ENCODE measurements around the gene MAT2A.
"Not testable (repeated sequence)": the region's sequence is repeated elsewhere in the genome, so short reads cannot be mapped to it uniquely, and the experiment has no call there.

MAT2A gene

DNA sequence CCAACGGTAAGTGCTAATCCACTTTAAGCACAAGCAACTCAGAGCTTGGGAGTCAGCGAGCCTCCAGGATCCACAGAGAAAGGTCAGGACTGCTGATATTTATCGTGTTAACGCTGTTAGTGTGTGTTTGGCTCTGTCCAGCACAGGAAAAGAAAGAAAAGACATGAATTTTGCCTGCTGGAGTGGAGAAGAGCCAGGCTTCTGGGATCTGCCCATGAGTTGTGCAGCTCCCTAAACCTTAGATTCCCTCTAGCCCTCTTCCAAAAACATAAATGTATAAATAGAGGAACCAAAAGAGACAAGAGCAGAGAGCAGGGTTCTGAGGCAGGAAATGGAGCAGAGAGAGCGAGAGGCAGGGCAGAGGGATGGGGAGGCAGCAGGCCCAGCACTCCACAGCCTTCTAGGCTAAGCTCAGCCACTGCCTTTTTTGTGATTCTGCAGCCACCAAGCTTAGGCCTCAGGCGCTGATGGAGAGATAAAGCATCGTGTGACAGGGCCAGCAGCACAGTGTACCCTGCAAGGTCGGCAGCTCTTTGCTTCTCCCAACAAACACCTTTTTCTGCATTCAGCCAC is 14.5 kb upstream of the MAT2A start:
- no peak for DNase-seq (ENCODE audit: low spot score)

DNA sequence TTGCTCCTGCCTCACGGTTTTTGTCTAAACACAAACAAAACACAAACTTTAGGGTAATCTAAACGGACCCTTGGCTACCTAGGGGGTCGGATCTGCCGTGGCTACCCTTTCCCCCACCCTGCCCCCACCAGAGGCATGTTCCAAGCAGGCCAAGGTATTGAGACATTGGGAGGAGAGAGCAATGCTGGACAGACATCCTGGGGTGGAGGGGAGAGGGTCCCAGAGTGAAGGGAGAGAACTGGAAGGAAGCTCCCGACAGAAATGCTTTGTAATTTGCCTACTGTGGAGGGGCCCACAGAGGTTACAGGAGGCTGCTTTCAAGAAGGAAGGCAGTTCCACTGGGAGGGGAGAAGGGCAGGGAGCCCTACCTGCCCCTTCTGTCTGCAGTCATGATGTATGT is 13.9 kb upstream of the MAT2A start:
- no peak for DNase-seq (ENCODE audit: low spot score)

DNA sequence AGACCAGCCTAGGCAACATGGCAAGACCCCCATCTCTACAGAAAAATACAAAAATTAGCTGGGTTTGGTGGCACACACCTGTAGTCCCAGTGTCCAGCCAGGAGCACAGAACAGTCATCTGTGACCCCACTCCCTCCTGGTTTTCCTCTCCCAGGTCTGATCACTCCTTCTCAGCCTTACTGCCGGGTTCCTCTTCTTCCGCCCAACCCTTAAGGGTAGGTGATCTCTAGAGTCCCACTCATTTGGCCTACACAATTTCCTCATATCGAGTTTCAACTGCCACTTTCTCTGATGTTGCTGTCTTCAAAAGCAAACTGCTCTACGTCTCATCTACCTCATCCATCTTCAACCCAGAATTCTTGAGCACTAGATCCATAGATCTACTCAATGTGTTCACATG is 13.4 kb upstream of the MAT2A start:
- DNase-seq (ENCODE audit: low spot score), result no peak

DNA sequence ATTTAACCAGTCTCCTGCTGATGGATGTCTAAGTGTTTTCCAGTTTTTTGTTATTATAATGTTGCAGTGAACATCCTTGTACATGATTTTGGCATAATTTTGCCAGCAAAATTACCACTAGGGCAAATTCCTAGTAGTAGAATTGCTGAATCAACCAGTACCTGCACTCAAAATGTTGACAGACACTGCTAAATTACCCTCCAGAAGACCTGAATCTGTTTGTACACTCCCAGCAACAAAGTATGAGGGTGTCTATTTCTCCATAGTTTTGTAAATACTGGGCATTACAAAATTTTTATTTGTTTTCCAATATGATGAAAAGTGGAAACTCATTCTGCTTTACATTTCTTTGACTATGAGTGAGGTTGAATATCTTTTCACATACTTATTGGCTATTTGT is 11.2 kb upstream of the MAT2A start:
- DNase-seq (ENCODE audit: low spot score), result no peak

DNA sequence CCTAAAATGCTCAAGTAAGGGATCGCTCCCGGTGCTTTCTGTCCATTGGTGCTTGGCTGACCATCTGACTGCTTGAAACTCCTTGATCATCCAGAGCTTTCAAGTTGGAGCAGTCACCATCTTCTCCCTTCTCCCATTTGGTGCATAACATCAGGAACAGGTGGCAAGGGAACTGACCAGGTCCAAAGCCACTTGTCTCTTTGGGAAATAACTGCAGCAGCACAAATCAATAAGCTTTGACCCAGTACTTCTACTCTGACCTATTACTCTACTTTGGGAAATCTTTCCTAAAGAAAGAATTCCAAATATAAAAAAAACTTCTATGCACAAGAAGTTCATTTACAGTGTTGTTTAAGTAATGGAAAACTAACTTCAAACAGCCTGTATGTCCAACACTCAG is 10.6 kb upstream of the MAT2A start:
- DNase-seq (ENCODE audit: low spot score), result no peak

DNA sequence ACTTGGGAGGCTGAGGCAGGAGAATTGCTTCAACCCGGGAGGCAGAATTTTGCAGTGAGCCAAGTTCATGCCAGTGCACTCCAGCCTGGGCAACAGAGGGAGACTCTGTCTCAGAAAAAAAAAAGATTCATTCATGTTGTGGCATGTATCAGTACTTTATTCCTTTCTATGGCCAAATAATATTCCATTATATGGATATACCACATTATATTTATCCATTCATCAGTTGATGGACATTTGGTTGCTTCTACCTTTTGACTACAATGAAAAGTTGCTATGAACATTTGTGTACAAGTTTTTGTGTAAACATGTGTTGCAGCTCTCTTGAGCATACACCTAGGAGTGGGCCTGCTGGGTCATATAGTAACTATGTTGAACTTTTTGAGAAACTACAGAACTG is 9.2 kb upstream of the MAT2A start:
- DNase-seq (ENCODE audit: low spot score), result no peak

DNA sequence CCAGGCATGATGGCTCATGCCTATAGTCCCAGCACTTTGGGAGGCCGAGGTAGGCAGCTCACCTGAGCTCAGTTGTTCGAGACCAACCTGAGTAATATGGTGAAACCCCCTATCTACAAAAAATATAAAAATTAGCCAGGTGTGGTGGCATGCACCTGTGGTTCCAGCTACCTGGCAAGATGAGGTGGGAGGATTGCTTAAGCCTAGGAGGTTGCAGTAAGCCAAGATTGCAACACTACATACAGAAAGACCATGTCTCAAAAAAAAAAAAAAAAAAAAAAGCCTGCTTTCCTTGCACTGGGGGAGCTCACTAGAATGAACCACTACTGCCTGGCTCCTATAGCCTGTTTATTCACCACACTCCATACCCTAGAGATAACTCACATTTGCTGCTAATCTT is 7.4 kb upstream of the MAT2A start:
- DNase-seq (ENCODE audit: low spot score), result no peak

DNA sequence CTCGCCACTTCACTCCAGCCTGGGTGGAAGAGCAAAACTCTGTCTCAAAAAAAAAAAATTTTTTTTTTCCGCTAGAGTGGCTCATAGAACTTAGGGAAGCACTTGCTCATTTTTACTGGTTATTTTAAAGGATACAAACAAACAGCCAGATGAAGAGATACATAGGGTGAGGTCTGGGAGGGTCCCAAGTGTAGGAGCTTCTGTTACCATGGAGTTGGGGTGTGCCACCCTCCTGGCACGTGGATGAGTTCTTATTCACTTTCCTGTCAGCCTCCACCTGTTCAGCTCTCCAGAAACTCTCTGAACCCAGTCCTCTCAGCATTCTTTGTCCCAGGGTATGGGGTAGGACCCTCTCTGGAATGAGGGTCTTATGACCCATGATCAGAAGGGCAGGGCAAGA is 4.9 kb upstream of the MAT2A start:
- no peak for DNase-seq (ENCODE audit: low spot score)

DNA sequence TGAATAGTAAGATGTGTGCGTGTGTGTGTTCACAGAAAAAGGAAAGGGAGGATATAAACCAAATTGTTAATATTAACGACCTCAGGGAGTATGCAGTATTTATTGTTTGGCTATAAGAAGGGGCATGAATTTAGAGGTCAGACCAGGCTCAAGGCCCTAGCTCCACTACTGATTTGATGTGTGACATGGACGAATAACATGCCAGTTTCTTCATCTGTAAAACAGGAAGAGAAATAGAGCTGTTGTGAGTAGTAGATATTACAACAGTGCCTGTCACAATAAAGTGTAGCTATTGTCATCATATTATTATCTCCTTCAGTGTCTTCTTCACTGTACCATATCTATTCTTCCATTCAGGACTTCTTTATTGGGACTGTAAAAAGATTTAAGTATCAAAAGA is 4.1 kb upstream of the MAT2A start:
- no peak for DNase-seq (ENCODE audit: low spot score)

DNA sequence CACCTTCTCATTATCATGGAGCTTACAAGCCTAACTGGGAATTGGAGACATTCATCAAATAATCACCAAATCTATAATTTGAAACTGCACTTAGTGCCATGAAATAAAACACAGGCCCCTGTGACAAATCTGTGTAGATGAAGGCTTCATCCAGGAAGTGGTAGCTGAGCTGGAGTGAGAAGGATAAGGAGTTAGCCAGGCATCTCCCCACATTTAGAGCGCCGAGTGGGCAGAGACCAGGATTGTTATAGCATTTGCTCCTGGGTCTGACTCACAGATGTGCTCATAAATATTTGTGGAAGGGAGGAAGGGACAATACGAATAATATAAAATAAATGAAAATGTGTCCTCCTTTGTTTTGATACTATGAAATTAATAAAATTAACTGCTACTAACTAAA is 2.5 kb upstream of the MAT2A start:
- peak; percentile 63 for DNase-seq (ENCODE audit: low spot score)

DNA sequence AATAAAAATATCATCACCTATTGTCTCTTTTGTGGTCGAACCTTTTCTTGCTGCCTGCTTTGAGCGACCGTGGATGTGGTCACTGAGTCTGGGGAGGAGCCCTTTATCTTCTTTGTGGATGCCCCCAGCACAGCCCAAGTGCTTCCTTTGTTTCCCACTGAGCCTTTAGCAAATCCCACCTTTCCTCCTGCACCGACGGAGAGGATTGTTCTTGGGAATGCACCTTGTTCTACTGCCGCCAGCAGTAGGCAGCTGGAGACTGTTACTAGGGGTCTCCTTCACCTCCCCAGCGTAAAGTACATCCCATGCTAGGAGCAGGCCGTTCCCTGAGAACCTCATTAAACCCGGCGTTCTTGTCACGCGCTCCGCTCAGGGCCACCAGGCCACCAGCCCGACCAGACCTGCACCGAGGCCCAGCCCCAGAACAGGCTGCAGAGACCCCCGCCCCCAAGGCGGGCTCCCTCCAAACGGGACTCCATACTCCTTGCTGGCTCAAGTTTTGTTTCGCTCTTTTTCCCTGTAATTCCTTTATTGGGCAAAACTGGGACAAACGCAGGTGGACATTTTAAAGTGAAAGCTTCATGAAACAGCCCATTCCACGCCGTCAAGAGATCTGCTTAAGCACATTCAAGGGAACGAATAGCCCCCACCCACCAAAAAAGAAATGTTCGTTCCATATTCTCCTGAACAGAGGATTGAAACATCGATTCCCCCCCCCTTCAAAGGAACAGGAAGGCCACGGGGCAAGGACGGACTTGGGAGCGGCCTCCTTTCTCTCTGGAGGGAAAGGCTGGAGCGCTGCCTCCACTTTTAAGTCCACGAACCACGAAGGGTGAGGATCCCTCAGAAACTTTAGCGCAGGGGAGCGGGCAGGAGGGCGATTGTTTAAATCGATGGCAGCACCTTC is 1.1 kb upstream of the MAT2A start:
- DNase-seq (ENCODE audit: low spot score), result peak; percentile 31

DNA sequence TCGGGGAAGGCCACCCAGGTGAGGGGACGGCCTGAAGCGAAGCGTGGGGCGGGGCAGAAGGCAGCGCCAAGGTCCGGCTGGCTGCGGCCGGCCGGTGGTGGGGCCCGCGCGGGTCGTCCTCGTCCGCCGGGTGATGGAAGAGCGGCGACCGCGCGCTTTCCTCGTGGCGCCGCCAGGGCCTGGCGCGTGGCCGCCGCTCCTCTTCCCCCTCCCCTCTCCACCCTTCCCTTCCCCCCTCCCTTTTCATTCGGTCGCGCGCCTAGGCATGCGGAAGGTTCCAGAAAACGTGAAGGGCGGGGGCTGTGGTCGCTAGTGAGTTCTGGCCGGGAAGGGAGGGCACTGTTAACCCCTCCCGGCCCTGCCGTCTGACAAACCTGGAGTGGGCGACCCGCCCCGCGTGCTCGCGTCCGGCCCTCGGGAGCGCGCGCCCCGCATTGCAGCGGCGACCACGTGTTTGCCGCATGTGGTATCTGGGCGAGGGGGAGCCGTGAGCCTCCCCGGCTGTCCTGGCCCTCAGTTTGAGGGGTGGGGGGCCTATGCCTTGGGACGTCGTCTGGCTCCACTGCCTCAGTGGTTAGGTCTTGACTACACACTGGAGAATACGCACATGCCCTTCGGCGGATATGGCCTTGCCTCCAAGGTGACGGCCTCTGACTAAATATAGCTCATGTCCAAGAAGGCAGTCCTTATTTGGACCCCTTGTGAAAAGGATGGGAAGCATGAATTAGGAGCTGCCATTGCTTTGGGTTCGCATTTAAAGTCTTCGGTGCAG is 579 bp downstream of the MAT2A start:
- peak; percentile 62 for DNase-seq (ENCODE audit: low spot score)

DNA sequence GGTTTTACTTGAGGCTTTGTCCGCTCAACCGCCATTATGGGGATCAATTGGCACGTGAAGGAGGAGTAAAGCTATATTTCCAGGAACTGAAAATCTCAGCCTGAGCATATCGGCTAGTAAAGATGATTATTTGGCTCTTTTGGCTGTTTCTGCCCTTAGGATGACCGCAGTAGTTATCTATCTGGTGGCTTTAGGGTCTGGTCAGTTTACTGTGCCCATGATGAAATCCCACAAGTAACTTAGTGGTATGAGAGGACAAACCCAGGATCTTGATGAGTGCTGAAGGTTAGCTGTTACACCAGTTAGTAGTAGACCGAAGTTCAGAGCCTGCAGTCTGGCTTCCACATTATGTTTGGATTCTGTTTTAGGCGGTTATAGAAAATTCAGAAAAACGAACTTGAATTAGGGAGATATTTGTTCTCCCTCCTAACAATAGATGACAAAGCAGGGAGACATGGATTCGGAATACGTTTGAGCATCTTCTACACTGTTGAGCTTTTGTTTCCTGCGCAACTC is 1.2 kb downstream of the MAT2A start:
- no peak for DNase-seq (ENCODE audit: low spot score)

DNA sequence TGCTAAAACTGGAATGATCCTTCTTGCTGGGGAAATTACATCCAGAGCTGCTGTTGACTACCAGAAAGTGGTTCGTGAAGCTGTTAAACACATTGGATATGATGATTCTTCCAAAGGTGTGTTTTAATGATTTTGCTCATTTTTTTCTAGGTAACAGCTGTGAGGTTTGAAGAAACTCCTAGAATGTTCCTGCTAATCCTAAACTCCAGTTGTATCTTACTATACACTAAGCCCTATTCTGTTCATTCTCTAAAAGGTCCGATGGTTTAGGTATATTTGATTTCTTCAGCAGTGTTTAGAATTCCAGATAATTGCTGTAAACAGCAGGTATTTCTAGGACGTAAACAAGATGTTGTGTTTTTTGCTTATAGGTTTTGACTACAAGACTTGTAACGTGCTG is 2.3 kb downstream of the MAT2A start:
- no peak for DNase-seq (ENCODE audit: low spot score)

DNA sequence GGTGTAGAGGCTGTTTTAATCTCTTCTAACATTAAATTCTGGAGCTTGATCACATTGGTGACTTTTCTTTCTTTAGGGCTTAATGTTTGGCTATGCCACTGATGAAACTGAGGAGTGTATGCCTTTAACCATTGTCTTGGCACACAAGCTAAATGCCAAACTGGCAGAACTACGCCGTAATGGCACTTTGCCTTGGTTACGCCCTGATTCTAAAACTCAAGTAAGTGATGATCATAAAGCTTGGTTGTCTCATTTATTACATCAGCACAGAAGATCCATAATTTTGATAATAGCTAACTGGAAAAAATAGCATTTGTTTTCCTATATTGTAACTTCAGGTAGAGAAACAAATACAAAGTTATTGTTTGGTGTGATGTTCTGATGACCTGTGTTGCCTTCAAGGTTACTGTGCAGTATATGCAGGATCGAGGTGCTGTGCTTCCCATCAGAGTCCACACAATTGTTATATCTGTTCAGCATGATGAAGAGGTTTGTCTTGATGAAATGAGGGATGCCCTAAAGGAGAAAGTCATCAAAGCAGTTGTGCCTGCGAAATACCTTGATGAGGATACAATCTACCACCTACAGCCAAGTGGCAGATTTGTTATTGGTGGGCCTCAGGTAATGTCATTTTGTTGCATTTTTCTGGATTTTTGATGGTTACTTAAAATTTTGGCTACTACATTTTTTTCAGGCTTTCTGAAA is 2.9 kb downstream of the MAT2A start:
- no peak for DNase-seq (ENCODE audit: low spot score)

DNA sequence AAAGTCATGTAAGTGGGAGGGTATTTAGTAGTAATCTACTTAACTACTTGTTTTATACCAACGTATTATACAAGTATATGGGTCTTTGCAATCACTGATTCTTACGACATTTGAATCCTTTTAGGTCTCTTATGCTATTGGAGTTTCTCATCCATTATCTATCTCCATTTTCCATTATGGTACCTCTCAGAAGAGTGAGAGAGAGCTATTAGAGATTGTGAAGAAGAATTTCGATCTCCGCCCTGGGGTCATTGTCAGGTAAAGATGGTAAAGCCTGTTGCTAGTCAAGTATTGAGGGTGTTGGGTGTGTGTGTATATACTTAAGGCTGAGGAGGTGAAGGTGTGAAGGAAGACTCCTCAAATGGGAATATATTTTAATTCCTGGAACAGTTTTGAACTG is 3.8 kb downstream of the MAT2A start:
- DNase-seq (ENCODE audit: low spot score), result no peak

DNA sequence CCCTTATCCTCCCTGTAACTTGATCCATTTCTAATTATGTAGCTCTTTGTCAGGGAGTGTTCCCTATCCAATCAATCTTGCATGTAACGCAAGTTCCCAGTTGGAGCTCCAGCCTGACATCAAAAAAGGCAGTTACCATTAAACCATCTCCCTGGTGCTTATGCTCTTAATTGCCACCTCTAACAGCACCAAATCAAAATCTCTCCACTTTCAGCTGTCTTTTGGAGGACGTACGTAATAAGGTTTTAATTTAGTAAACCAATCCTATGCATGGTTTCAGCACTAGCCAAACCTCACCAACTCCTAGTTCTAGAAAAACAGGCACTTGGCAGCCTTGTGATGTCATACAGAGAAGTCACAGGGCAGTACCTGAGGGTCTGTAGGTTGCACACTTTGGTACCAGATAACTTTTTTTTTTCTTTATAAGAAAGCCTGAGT is 5.3 kb downstream of the MAT2A start:
- not testable (repeated sequence) for DNase-seq (ENCODE audit: low spot score)

DNA sequence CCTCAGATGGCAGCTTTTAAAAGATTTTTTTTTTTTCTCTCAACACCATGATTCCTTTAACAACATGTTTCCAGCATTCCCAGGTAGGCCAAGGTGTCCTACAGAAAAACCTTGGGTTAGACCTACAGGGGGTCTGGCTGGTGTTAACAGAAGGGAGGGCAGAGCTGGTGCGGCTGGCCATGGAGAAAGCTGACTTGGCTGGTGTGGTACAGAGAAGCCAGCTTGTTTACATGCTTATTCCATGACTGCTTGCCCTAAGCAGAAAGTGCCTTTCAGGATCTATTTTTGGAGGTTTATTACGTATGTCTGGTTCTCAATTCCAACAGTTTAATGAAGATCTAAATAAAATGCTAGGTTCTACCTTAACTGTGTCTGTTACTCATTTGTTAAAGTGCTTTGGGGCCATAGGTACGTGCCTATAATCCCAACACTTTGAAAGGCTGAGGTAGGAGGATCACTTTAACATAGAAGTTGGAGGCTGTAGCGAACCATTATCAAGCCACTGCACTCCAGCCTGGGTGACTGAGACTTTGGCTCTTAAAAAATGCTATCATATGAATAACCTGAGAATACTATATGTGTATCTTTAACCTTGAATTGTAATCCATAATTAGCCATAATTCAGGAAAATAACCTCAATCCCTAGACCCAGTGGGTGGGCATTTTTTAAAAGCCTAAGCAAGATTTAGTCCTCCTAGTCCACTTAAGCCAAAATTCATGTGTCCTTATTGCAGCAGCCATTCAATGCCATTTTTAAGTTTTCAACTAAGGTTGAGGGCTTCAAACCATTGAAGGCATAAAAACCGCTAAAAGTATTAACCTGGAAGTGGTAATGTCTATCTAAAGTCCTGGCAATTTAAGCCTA is 6.2 kb downstream of the MAT2A start:
- not testable (repeated sequence) for DNase-seq (ENCODE audit: low spot score)

DNA sequence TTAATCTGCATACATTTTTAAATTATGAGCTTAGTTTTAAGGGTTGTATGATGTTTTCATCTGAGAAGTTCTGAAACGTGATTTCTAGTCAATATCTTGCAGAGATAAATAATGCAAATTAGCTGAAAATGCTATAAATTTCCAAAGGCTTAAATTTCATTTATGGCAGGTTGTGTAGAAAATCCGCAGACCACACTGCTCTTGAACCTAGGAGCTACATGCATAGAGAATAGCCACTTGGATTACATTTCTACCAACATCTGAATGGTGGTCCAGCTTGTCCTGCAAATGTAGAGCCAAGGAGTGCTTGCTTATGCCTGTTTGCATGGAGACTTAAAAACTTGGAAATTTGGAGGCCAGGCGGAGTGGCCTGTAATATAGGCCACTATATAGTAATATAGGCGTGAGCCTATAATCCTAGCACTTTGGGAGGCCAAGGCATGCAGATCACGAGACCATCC is 6.8 kb downstream of the MAT2A start:
- no peak for DNase-seq (ENCODE audit: low spot score)

DNA sequence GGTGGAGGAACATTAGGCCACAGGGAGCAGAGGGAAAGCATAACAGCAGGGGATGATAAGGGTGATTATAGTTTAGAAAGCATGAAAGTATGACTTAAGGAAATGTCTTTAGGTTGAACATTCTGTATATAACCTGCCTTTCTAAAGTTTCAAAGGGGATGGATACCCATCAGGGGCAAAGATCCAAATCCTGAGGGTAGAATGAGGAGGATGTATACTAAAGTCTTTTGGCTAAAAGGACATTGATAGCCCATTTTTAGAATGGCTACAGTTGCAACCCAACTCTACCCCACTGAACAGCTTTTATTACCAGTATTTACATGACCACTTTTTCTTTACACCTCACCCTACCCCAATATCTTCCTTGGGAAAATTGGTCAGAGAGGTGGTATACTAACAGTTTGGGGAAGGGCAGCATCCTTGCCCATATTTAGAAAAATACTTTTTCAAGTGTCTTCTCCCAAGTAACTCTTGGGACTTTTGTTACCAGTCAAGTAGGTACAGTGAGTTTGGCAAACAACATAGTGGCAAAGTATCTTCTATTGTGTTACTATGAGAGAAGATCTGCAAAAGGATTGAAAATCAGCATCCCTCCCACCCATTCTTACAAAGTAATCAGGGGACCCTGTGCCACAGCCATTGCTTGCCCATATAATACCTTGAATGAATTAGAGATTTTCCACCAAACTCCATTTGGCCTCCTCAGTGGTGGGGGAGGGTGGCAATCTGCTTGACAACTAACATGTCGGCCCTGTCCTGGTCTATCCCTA is 8.3 kb downstream of the MAT2A start:
- no peak for DNase-seq (ENCODE audit: low spot score)
